ENCODE results near the gene FAM13C. TPM values are rescaled to one million over a fixed set of nuclear protein-coding genes. Genes with fewer than 3 reads are reported as not detected.

FAM13C gene
- polyA plus RNA-seq, 1 donor from 2014 or later, result 89.3 TPM

- no peak for TF ChIP-seq CTCF (IDR thresholded peaks at IDR 0.05; ENCODE audit: poor library complexity, severe bottlenecking)
These were observed 86.2 kb downstream of the FAM13C start (continued) for GRCh38 chr10:59276133-59276532.

GRCh38 chr10:59273445-59273844 is 88.9 kb downstream of the FAM13C start:
- Histone ChIP-seq H3F3A (ENCODE audit: insufficient read depth, low read length, poor library complexity, severe bottlenecking) (peaks cover 13% of the 10 kb centered on the region), H3K4me2 (ENCODE audit: low read length) (no peak overlapping the region), H3K36me3 (ENCODE audit: insufficient read depth, low read length) (peaks cover 16% of the 10 kb centered on the region), H3K9me3 (ENCODE audit: low read length) (no peaks in the 10 kb centered on the region), H4K20me1 (ENCODE audit: insufficient read depth) (no peaks in the 10 kb centered on the region), H3K27me3 (ENCODE audit: insufficient read depth, low read depth, low read length) (no peaks in the 10 kb centered on the region), H3K79me2 (replicated peaks; ENCODE audit: insufficient read depth, low read length) (peaks cover 10% of the 10 kb centered on the region), H2AFZ (ENCODE audit: low read depth, low read length) (no peak overlapping the region), H3K4me3 (ENCODE audit: low read length) (no peak overlapping the region), H3K9ac (ENCODE audit: low read length) (no peak overlapping the region), H3K27ac (ENCODE audit: low read length) (peak overlapping the region; percentile 88), H3K9me2 (ENCODE audit: insufficient read depth, low read length) (no peaks in the 10 kb centered on the region)
- TF ChIP-seq MXI1 (conservative IDR thresholded peaks at IDR 0.05; ENCODE audit: poor library complexity, severe bottlenecking) (no peak), POLR2AphosphoS5 (IDR thresholded peaks at IDR 0.05) (no peak), SMC3 (conservative IDR thresholded peaks at IDR 0.05; ENCODE audit: poor library complexity) (no peak), CTCF (IDR thresholded peaks at IDR 0.05; ENCODE audit: poor library complexity, severe bottlenecking) (no peak), TAF1 (IDR thresholded peaks at IDR 0.05; ENCODE audit: low read depth) (no peak), EZH2 (IDR thresholded peaks at IDR 0.05; ENCODE audit: borderline replicate concordance, insufficient read depth, low read length, poor library complexity, severe bottlenecking) (no peak), EP300 (conservative IDR thresholded peaks at IDR 0.05; ENCODE audit: poor library complexity, severe bottlenecking) (no peak), RAD21 (conservative IDR thresholded peaks at IDR 0.05) (no peak)
- TF ChIP-seq, protein P1, sequence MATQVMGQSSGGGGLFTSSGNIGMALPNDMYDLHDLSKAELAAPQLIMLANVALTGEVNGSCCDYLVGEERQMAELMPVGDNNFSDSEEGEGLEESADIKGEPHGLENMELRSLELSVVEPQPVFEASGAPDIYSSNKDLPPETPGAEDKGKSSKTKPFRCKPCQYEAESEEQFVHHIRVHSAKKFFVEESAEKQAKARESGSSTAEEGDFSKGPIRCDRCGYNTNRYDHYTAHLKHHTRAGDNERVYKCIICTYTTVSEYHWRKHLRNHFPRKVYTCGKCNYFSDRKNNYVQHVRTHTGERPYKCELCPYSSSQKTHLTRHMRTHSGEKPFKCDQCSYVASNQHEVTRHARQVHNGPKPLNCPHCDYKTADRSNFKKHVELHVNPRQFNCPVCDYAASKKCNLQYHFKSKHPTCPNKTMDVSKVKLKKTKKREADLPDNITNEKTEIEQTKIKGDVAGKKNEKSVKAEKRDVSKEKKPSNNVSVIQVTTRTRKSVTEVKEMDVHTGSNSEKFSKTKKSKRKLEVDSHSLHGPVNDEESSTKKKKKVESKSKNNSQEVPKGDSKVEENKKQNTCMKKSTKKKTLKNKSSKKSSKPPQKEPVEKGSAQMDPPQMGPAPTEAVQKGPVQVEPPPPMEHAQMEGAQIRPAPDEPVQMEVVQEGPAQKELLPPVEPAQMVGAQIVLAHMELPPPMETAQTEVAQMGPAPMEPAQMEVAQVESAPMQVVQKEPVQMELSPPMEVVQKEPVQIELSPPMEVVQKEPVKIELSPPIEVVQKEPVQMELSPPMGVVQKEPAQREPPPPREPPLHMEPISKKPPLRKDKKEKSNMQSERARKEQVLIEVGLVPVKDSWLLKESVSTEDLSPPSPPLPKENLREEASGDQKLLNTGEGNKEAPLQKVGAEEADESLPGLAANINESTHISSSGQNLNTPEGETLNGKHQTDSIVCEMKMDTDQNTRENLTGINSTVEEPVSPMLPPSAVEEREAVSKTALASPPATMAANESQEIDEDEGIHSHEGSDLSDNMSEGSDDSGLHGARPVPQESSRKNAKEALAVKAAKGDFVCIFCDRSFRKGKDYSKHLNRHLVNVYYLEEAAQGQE (IDR thresholded peaks at IDR 0.05; ENCODE audit: borderline replicate concordance), result no peak

DNA sequence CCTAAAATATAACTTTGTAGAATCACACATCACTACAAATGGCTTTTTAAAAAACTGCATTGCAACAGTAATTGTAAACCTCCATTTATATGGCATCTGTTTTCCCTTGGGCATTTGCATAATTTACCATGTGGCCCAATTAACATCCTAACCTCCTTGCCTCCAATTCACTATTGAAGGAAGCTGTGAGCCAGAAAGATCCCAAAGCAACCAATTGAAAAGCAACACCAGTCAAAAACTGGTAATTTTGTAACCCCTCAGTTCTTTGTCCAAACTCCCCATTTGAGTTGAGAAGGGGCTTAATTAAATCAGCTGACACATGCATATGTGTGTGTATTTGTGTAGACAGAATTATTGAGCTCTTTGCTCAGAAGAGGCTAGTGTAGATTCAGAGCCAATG is 90.3 kb downstream of the FAM13C start:
- Histone ChIP-seq H3K79me2 (replicated peaks; ENCODE audit: insufficient read depth, low read length) (peaks cover 12% of the 10 kb centered on the region), H3F3A (ENCODE audit: insufficient read depth, low read length, poor library complexity, severe bottlenecking) (peaks cover 7% of the 10 kb centered on the region), H3K9ac (ENCODE audit: low read length) (no peak overlapping the region), H4K20me1 (ENCODE audit: insufficient read depth) (no peaks in the 10 kb centered on the region), H3K27me3 (ENCODE audit: insufficient read depth, low read depth, low read length) (no peaks in the 10 kb centered on the region), H2AFZ (ENCODE audit: low read depth, low read length) (no peak overlapping the region), H3K27ac (ENCODE audit: low read length) (no peak overlapping the region), H3K9me2 (ENCODE audit: insufficient read depth, low read length) (no peaks in the 10 kb centered on the region), H3K4me3 (ENCODE audit: low read length) (no peak overlapping the region), H3K4me2 (ENCODE audit: low read length) (no peak overlapping the region), H3K36me3 (ENCODE audit: insufficient read depth, low read length) (peaks cover 29% of the 10 kb centered on the region), H3K9me3 (ENCODE audit: low read length) (no peaks in the 10 kb centered on the region)
- TF ChIP-seq RAD21 (conservative IDR thresholded peaks at IDR 0.05), result no peak
- TF ChIP-seq MXI1 (conservative IDR thresholded peaks at IDR 0.05; ENCODE audit: poor library complexity, severe bottlenecking), result no peak
- TF ChIP-seq, protein P1 (IDR thresholded peaks at IDR 0.05; ENCODE audit: borderline replicate concordance), result no peak
- TF ChIP-seq POLR2AphosphoS5 (IDR thresholded peaks at IDR 0.05), result no peak
- TF ChIP-seq EZH2 (IDR thresholded peaks at IDR 0.05; ENCODE audit: borderline replicate concordance, insufficient read depth, low read length, poor library complexity, severe bottlenecking), result no peak
- TF ChIP-seq CTCF (IDR thresholded peaks at IDR 0.05; ENCODE audit: poor library complexity, severe bottlenecking), result no peak

Measured in neural cell (in vitro differentiated cells).